ENCODE results near the gene SHISA7. TPM values are rescaled to one million over a fixed set of nuclear protein-coding genes. Genes with fewer than 3 reads are reported as not detected.
A peak's percentile ranks its signal among the peaks of the same experiment; 100 is the strongest.
"Not testable (repeated sequence)": the region's sequence is repeated elsewhere in the genome, so short reads cannot be mapped to it uniquely, and the experiment has no call there.

The SHISA7 gene
- total RNA-seq, 2 experiments from 2014 or later: not detected

- Mint-ChIP-seq H3K27me3 (peaks cover 25% of the 10 kb centered on the region), H3K36me3 (ENCODE audit: low read depth) (peaks cover 19% of the 10 kb centered on the region), H3K4me1 (ENCODE audit: low read depth) (peaks cover 10% of the 10 kb centered on the region), H3K27ac (no peak overlapping the region), H3K4me3 (no peak overlapping the region), H3K9me3 (no peaks in the 10 kb centered on the region)
- ChIA-PET CTCF (interaction anchor here (0.9 to 2.4 kb wide), 3 partner anchors 16 to 52 kb away, joined by 3 to 12 read pairs (median 6); no protein-coding TSS in a partner anchor), POLR2A (interaction anchor here (0.6 to 1.4 kb wide), 2 partner anchors 69 to 574 kb away, joined by 3 read pairs; partner anchors contain the start of gene TMEM238)
- DNase-seq (no peak), ATAC-seq (no peak)
- intact Hi-C loops (cut with micrococcal nuclease): no loop called here
- no peak for TF ChIP-seq CTCF (IDR thresholded peaks at IDR 0.05)
Observed at GRCh38 chr19:55451965-55452748, 9.1 kb upstream of the SHISA7 start.

- intact Hi-C loops (cut with micrococcal nuclease): no loop called here
- ChIA-PET CTCF (interaction anchor here (2.4 kb wide), 1 partner anchor 17 kb away, joined by 12 read pairs; no protein-coding TSS in a partner anchor), POLR2A (interaction anchor here (0.6 to 1.4 kb wide), 2 partner anchors 68 to 573 kb away, joined by 3 read pairs; partner anchors contain the start of gene TMEM238)
Observed at GRCh38 chr19:55451163-55451964, 8.3 kb upstream of the SHISA7 start.

GRCh38 chr19:55449469-55449868 is 6.4 kb upstream of the SHISA7 start:
- H3K9me3 Mint-ChIP-seq: no peaks in the 10 kb centered on the region
- H3K27me3 Mint-ChIP-seq: peaks cover 34% of the 10 kb centered on the region
- peaks cover 10% of the 10 kb centered on the region for H3K4me1 Mint-ChIP-seq (ENCODE audit: low read depth)
- no peak overlapping the region for H3K4me3 Mint-ChIP-seq
- ATAC-seq (no peak), DNase-seq (no peak)
- ChIA-PET CTCF (interaction anchor here (1.4 kb wide), 1 partner anchor 17 kb away, joined by 3 read pairs; no protein-coding TSS in a partner anchor), POLR2A (no interaction called here)
- no peak for TF ChIP-seq CTCF (IDR thresholded peaks at IDR 0.05)
- H3K36me3 Mint-ChIP-seq (ENCODE audit: low read depth): peaks cover 11% of the 10 kb centered on the region
- intact Hi-C loops (cut with micrococcal nuclease): no loop called here
- H3K27ac Mint-ChIP-seq: no peak overlapping the region

More at GRCh38 chr19:55451163-55451964, 8.3 kb upstream of the SHISA7 start:
- no peak overlapping the region for H3K27ac Mint-ChIP-seq
- TF ChIP-seq CTCF (IDR thresholded peaks at IDR 0.05): no peak
- H3K4me3 Mint-ChIP-seq: peak overlapping the region; percentile 37
- peaks cover 25% of the 10 kb centered on the region for H3K27me3 Mint-ChIP-seq
- peaks cover 10% of the 10 kb centered on the region for H3K4me1 Mint-ChIP-seq (ENCODE audit: low read depth)
- DNase-seq (no peak), ATAC-seq (no peak)
- H3K9me3 Mint-ChIP-seq: no peaks in the 10 kb centered on the region
- peaks cover 19% of the 10 kb centered on the region for H3K36me3 Mint-ChIP-seq (ENCODE audit: low read depth)

- ATAC-seq; DNase-seq; H3K27ac Mint-ChIP-seq; H3K36me3 Mint-ChIP-seq (ENCODE audit: low read depth); CTCF ChIA-PET; POLR2A ChIA-PET; H3K9me3 Mint-ChIP-seq; intact Hi-C loops (cut with micrococcal nuclease); H3K4me3 Mint-ChIP-seq; H3K4me1 Mint-ChIP-seq (ENCODE audit: low read depth): not testable (repeated sequence)
- H3K27me3 Mint-ChIP-seq: peaks cover 41% of the 10 kb centered on the region
Observed at GRCh38 chr19:55448175-55448490, 5.0 kb upstream of the SHISA7 start.

- H3K4me1 Mint-ChIP-seq (ENCODE audit: low read depth): peaks cover 6% of the 10 kb centered on the region
- no peak for TF ChIP-seq CTCF (IDR thresholded peaks at IDR 0.05)
- H3K4me3 Mint-ChIP-seq: no peak overlapping the region
- H3K27ac Mint-ChIP-seq: no peak overlapping the region
- H3K9me3 Mint-ChIP-seq: no peaks in the 10 kb centered on the region
- intact Hi-C loops (cut with micrococcal nuclease): no loop called here
- H3K27me3 Mint-ChIP-seq: peaks cover 42% of the 10 kb centered on the region
- no peaks in the 10 kb centered on the region for H3K36me3 Mint-ChIP-seq (ENCODE audit: low read depth)
- ATAC-seq: peak; percentile 40
- ChIA-PET CTCF (no interaction called here), POLR2A (interaction anchor here (1.2 kb wide), 1 partner anchor 10 kb away, joined by 3 read pairs; no protein-coding TSS in a partner anchor)
- peak; percentile 38 for DNase-seq
Observed at GRCh38 chr19:55447421-55448174, 4.5 kb upstream of the SHISA7 start.

All from activated CD8-positive, alpha-beta T cell treated with anti-CD3 and anti-CD28 coated beads for 36 hours (primary cell).